ENCODE results near the gene AFP. TPM values are rescaled to one million over a fixed set of nuclear protein-coding genes. Genes with fewer than 3 reads are reported as not detected.

The AFP gene
- total RNA-seq, 2 experiments from 2014 or later: not detected

DNA sequence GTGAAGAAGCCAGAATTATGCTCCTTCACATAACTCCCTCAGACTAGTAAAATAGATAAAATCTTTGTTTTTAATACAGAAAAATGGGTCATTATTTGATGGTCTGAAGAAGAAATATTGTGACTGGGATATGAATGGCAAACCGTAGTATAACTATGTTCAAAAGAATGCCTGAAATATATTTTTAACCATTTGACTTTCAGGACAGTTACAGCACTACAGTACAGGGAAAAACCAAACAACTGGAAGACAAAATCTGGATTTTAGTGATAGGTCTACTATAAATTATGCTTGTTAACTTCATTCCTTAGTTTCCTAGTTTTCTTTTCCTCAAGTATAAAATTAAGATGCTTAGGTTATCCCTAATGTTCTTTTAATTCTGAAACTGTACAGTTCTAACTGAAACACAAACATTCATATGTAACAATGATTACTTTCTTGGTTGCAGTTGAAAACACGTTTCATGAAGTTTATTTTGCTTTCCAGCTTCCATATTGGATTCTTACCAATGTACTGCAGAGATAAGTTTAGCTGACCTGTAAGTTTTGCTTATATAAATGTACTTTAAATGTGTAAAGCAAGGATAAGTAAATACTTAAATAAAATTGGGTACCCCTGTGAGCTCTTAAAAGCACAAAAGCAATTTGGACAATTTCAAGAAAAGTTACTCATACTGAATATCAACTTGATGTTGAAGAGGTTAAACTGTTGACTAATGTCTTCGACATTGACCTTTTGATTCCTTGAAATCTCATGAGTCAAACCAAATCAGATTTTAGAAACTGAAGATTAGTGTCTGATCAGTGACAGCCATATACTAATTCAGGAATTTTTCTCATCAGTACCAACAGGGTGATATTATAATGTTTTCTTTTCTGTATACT is 895 bp downstream of the AFP start:
- H3K36me3 Mint-ChIP-seq (ENCODE audit: low read depth): no peaks in the 10 kb centered on the region
- DNase-seq: no peak
- CTCF ChIA-PET: interaction anchor here (1.4 kb wide), 1 partner anchor 9 kb away, joined by 9 read pairs; no protein-coding TSS in a partner anchor
- no peak overlapping the region for H3K27ac Mint-ChIP-seq
- POLR2A ChIA-PET: no interaction called here
- no peaks in the 10 kb centered on the region for H3K9me3 Mint-ChIP-seq
- peaks cover 4% of the 10 kb centered on the region for H3K27me3 Mint-ChIP-seq
- no peaks in the 10 kb centered on the region for H3K4me1 Mint-ChIP-seq
- H3K4me3 Mint-ChIP-seq: no peak overlapping the region

DNA sequence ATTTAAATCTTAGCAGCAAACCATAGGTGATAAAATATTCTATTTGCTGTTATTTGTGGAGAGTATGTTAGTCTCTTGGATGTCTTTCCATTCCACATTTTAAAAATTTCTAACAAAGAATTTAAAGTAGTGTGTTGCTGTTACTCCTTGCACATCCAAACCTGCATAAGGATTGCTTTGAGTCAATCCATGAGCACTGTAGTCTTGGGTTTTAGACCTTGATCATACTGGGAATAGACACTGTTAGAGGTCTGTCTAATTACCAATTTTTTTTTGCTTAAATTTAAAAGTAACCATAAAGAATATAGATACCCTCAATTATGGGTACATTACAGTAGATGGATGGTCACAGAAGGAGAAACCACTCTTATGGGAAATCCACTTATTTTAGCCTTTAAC is 1.5 kb downstream of the AFP start:
- no peaks in the 10 kb centered on the region for H3K4me1 Mint-ChIP-seq
- no peak overlapping the region for H3K4me3 Mint-ChIP-seq

DNA sequence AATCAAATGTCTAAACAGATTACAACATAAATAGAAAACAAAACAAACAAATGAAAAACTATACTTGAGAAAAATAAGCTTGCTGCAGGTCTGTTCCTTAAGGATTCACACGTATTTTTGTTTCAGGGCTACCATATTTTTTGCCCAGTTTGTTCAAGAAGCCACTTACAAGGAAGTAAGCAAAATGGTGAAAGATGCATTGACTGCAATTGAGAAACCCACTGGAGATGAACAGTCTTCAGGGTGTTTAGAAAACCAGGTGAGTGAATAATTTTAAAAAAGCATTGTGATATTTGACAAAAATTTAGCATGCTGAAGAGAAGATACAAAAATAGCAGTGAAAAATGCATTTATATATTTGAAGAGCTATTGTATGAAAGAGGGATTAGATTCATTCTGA is 2.0 kb downstream of the AFP start:
- no peak overlapping the region for H3K27ac Mint-ChIP-seq
- POLR2A ChIA-PET: no interaction called here
- no peaks in the 10 kb centered on the region for H3K4me1 Mint-ChIP-seq
- no peak overlapping the region for H3K4me3 Mint-ChIP-seq
- no peak for DNase-seq
- no peaks in the 10 kb centered on the region for H3K9me3 Mint-ChIP-seq
- no peaks in the 10 kb centered on the region for H3K36me3 Mint-ChIP-seq (ENCODE audit: low read depth)
- peaks cover 4% of the 10 kb centered on the region for H3K27me3 Mint-ChIP-seq
- CTCF ChIA-PET: interaction anchor here (1.4 kb wide), 1 partner anchor 8 kb away, joined by 9 read pairs; no protein-coding TSS in a partner anchor

More for the DNA sequence above, 1.5 kb downstream of the AFP start:
- no peaks in the 10 kb centered on the region for H3K36me3 Mint-ChIP-seq (ENCODE audit: low read depth)
- DNase-seq: no peak
- ChIA-PET POLR2A (no interaction called here), CTCF (interaction anchor here (1.4 kb wide), 1 partner anchor 9 kb away, joined by 9 read pairs; no protein-coding TSS in a partner anchor)
- peaks cover 4% of the 10 kb centered on the region for H3K27me3 Mint-ChIP-seq
- no peaks in the 10 kb centered on the region for H3K9me3 Mint-ChIP-seq
- no peak overlapping the region for H3K27ac Mint-ChIP-seq

DNA sequence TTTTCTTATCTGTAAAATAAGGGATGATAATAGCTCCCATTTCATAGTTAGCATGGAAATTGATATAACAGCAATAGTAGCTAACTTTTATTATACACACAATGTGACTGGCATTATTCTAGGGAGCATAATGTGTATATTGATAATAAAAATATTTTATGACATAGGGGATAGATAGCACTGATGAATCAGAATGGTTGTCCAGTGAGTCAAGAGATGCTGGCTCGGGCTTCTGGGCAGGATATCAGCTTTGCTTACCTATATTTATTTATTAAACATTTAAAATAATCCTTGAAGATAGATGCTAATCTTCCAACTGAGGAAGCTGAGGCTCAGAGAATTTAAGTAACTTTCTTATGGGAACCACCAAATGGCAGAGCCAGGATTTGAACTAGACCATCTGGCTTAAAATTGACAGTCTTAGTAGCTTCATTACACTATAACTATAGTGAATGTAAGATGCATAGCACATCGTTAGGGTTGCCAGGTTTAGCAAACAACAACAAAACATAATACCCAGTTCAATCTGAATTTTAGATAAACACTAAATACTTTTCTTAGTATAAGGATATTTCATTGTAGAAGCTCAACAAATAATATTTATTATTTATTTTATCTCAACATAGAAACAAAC is 2.7 kb downstream of the AFP start:
- ChIA-PET CTCF (interaction anchor here (1.4 kb wide), 1 partner anchor 8 kb away, joined by 9 read pairs; no protein-coding TSS in a partner anchor), POLR2A (no interaction called here)
- H3K4me3 Mint-ChIP-seq: no peak overlapping the region
- peaks cover 4% of the 10 kb centered on the region for H3K27me3 Mint-ChIP-seq
- H3K36me3 Mint-ChIP-seq (ENCODE audit: low read depth): no peaks in the 10 kb centered on the region
- no peaks in the 10 kb centered on the region for H3K9me3 Mint-ChIP-seq
- no peak for DNase-seq
- no peak overlapping the region for H3K27ac Mint-ChIP-seq
- no peaks in the 10 kb centered on the region for H3K4me1 Mint-ChIP-seq

DNA sequence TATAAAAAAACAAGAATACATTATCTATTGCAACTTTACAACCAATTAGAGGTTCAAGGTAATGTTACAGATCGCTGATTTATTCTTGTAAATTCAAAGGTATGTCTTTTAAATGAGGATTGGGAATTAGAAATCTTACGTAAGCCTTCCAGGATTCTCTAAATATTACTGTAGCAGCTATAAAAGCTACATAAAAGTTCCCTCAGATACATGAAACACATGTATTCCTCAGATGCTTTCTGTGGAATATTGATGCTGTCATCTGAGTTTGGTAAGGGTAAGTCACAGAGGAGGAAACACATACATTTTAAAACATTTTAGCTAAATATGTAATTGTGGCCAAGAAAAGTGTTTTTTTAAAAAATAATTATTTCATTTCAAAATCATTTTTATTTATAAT is 3.4 kb downstream of the AFP start:
- POLR2A ChIA-PET: no interaction called here
- H3K27ac Mint-ChIP-seq: no peak overlapping the region

DNA sequence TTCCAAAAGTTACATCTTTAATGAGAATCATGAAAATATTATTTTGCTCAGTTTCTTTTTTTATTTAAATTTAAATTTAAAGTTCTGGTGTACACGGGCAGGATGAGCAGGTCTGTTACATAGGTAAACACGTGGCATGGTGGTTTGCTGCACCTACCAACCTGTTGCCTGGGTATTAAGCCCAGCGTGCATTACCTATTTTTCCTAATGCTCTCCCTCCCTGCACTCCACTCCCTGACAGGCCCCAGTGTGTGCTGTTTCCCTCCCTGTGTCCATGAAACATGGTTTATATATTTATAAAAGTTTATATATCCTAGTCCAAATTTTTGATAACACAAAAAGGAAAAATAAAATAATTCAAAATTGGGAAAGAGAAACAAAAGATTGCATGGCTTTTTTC is 4.0 kb downstream of the AFP start:
- no peaks in the 10 kb centered on the region for H3K9me3 Mint-ChIP-seq
- DNase-seq: no peak
- no peak overlapping the region for H3K27ac Mint-ChIP-seq
- CTCF ChIA-PET: no interaction called here
- no peaks in the 10 kb centered on the region for H3K36me3 Mint-ChIP-seq (ENCODE audit: low read depth)
- no peaks in the 10 kb centered on the region for H3K4me1 Mint-ChIP-seq
- peaks cover 4% of the 10 kb centered on the region for H3K27me3 Mint-ChIP-seq
- POLR2A ChIA-PET: no interaction called here
- no peak overlapping the region for H3K4me3 Mint-ChIP-seq

More for the DNA sequence above, 3.4 kb downstream of the AFP start:
- no peak for DNase-seq
- CTCF ChIA-PET: no interaction called here
- H3K4me3 Mint-ChIP-seq: no peak overlapping the region
- no peaks in the 10 kb centered on the region for H3K4me1 Mint-ChIP-seq
- peaks cover 4% of the 10 kb centered on the region for H3K27me3 Mint-ChIP-seq
- H3K9me3 Mint-ChIP-seq: no peaks in the 10 kb centered on the region
- H3K36me3 Mint-ChIP-seq (ENCODE audit: low read depth): no peaks in the 10 kb centered on the region

DNA sequence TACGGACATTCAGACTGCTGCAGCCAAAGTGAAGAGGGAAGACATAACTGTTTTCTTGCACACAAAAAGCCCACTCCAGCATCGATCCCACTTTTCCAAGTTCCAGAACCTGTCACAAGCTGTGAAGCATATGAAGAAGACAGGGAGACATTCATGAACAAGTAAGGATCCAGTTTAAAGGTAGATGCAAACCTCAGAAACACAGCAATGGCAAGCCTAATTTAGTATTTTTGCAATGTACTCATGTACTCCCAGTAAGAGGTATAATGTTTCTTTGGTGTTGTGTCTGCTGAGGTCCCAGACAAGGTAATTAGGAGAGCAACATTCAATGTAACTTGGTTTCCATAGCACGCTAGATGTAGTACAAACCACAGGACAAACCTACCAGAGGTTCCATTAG is 4.6 kb downstream of the AFP start:
- no peak overlapping the region for H3K27ac Mint-ChIP-seq
- H3K27me3 Mint-ChIP-seq: peaks cover 4% of the 10 kb centered on the region
- CTCF ChIA-PET: no interaction called here
- no peak overlapping the region for H3K4me3 Mint-ChIP-seq
- no peak for DNase-seq
- no peaks in the 10 kb centered on the region for H3K36me3 Mint-ChIP-seq (ENCODE audit: low read depth)
- POLR2A ChIA-PET: no interaction called here
- H3K4me1 Mint-ChIP-seq: no peaks in the 10 kb centered on the region
- no peaks in the 10 kb centered on the region for H3K9me3 Mint-ChIP-seq

DNA sequence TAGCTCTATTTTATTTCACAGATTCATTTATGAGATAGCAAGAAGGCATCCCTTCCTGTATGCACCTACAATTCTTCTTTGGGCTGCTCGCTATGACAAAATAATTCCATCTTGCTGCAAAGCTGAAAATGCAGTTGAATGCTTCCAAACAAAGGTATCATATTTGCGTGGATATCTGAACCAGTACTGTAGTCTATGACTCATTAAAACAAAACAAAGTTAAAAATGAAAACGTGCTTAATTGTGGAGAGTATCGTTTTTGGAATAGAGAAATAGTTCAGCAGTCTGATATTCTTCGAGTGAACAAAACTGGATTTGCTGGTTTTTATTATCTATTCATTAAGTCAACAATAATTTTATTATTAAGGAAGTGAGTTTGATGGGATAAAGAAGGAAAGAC is 6.3 kb downstream of the AFP start:
- CTCF ChIA-PET: no interaction called here

DNA sequence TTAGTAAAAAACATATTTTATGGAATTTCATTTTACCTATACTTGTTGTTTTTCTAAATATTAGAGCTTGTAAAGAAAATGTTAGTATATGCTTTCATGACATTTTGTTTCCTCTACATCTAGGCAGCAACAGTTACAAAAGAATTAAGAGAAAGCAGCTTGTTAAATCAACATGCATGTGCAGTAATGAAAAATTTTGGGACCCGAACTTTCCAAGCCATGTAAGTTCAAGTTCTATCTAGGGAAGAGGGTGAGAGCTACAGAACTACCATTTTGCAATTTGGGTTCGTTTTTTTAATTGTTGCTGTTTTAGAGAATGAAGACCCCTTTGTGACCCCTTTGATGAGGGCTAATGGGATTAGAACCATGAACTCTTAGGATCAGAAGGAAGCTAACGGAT is 7.2 kb downstream of the AFP start:
- H3K36me3 Mint-ChIP-seq (ENCODE audit: low read depth): no peaks in the 10 kb centered on the region
- ChIA-PET POLR2A (no interaction called here), CTCF (interaction anchor here (1.5 kb wide), 1 partner anchor 9 kb away, joined by 4 read pairs; no protein-coding TSS in a partner anchor)
- H3K27ac Mint-ChIP-seq: no peak overlapping the region
- no peaks in the 10 kb centered on the region for H3K4me1 Mint-ChIP-seq
- H3K9me3 Mint-ChIP-seq: no peaks in the 10 kb centered on the region
- H3K27me3 Mint-ChIP-seq: peaks cover 4% of the 10 kb centered on the region
- H3K4me3 Mint-ChIP-seq: no peak overlapping the region
- no peak for DNase-seq

More for the DNA sequence above, 6.3 kb downstream of the AFP start:
- H3K27me3 Mint-ChIP-seq: peaks cover 4% of the 10 kb centered on the region
- no peak for DNase-seq
- H3K9me3 Mint-ChIP-seq: no peaks in the 10 kb centered on the region
- no peaks in the 10 kb centered on the region for H3K4me1 Mint-ChIP-seq
- no peak overlapping the region for H3K27ac Mint-ChIP-seq
- no peak overlapping the region for H3K4me3 Mint-ChIP-seq
- POLR2A ChIA-PET: no interaction called here
- no peaks in the 10 kb centered on the region for H3K36me3 Mint-ChIP-seq (ENCODE audit: low read depth)

DNA sequence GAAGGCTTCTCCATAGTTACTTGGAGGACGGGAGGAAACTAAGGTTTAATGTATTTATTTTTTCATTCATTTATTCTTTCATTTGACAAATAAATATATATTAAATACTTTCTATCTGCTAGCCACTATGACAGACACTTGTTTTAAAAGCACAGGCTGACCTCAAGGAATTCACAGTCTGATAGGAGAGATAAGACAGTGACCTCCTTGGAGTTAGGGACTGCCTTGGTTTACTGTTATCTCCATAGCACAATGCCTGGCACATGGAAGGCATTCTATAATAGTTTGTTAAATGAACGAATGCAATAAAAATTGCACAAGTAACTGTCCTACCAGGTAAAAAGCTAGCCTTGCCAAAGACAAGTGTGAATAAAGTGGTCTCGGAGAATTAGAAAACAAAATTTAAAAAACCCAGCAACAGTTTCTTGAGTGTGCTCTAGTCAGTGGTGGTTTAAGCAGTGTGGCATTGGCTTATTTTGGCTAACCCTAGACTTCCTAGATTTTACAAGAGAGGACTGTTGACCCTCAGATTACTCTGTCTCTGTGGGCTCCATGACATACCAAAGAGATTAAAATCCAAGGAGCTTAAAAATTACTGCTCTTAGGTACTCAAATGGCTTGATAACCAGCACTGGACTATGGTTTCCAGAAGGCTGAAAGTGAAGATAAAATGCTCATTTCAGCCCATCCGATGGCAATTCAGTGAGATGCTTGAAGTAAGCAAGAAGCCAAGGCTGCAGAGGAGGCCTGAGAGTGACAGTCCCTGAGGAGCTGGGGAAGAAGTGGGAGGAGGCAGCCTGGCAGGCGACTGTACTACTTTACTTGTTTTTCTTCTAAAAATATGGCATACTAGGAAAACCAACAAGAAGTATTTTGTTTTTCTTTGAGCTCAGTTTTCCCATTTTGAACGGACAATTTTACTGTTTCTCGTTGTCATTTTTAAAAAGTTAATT is 9.6 kb downstream of the AFP start:
- Mint-ChIP-seq H3K4me1 (no peaks in the 10 kb centered on the region), H3K9me3 (no peaks in the 10 kb centered on the region)
- POLR2A ChIA-PET: interaction anchor here (1.2 kb wide), 1 partner anchor 187 kb away, joined by 3 read pairs; the partner anchor contains the start of gene ANKRD17

DNA sequence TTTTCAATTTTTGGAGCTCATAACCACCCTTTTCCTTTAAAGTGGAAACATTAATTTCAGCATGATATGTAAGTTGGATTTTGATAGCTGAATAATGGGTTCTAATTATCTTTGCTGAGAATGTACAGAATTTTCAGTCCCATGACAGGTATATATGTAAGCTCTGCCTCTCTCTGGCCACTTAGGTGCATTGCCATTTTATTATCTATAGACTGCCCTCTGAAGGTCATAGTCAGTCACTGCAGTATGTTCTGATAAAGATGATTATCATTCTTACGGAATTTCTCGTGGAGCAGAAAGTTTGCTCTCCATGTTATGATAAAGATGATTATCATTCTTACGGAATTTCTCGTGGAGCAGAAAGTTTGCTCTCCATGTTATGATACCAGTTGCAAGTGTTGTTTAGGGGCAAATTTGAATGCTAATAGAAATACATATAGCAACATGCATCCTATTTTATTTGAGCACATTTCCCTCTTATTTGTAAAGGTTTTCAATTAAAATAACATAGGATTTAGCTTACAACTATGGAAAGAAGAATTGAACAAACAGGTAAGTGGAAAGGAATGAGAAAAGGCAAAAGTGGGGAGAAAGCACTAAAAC is 10.4 kb downstream of the AFP start:
- Mint-ChIP-seq H3K27ac (no peak overlapping the region), H3K36me3 (ENCODE audit: low read depth) (no peaks in the 10 kb centered on the region), H3K27me3 (peaks cover 5% of the 10 kb centered on the region), H3K4me1 (no peaks in the 10 kb centered on the region), H3K4me3 (no peak overlapping the region), H3K9me3 (no peaks in the 10 kb centered on the region)
- ChIA-PET POLR2A (interaction anchor here (1.2 kb wide), 1 partner anchor 187 kb away, joined by 3 read pairs; the partner anchor contains the start of gene ANKRD17), CTCF (interaction anchor here (0.6 to 2.2 kb wide), 14 partner anchors 8 to 207 kb away, joined by 3 to 10 read pairs (median 4); partner anchors contain the start of gene AFP)
- DNase-seq: no peak

More for the DNA sequence above, 9.6 kb downstream of the AFP start:
- H3K4me3 Mint-ChIP-seq: no peak overlapping the region
- DNase-seq: no peak
- no peaks in the 10 kb centered on the region for H3K36me3 Mint-ChIP-seq (ENCODE audit: low read depth)
- peaks cover 5% of the 10 kb centered on the region for H3K27me3 Mint-ChIP-seq
- CTCF ChIA-PET: interaction anchor here (0.6 to 2.2 kb wide), 12 partner anchors 8 to 201 kb away, joined by 3 to 10 read pairs (median 5); partner anchors contain the start of gene AFP
- H3K27ac Mint-ChIP-seq: no peak overlapping the region

DNA sequence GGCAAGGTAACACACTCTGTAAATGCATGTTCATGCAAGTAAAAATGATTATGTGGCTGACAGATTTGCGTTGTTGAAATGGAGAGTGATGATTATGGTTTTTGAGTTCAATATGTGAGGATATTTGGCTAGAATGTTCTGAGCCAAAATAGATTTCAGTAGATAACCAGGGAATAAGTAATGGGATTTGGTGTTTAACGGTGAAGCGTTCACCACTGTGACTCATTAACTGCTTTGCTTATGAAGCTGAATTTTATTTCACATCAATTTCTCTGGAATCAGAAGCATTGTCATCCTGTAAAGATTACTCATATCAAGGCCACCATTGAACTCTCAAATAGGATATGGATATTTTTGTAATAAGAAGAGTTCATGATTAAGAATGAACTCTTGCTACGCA is 11.7 kb downstream of the AFP start:
- H3K9me3 Mint-ChIP-seq: no peaks in the 10 kb centered on the region
- no peaks in the 10 kb centered on the region for H3K36me3 Mint-ChIP-seq (ENCODE audit: low read depth)
- no peaks in the 10 kb centered on the region for H3K4me1 Mint-ChIP-seq
- DNase-seq: no peak
- no peak overlapping the region for H3K4me3 Mint-ChIP-seq
- peaks cover 5% of the 10 kb centered on the region for H3K27me3 Mint-ChIP-seq
- ChIA-PET CTCF (interaction anchor here (1.1 to 1.5 kb wide), 2 partner anchors 31 to 107 kb away, joined by 3 read pairs; no protein-coding TSS in a partner anchor), POLR2A (no interaction called here)
- H3K27ac Mint-ChIP-seq: no peak overlapping the region
